Glomerular visceral epithelial cell (primary cell): ENCODE measurements around the gene STK17A.
A peak's percentile ranks its signal among the peaks of the same experiment; 100 is the strongest.
"Not testable (repeated sequence)": the region's sequence is repeated elsewhere in the genome, so short reads cannot be mapped to it uniquely, and the experiment has no call there.

Source experiments
- DNase-seq: peaks from one replicate; pipeline ENCODE4 v3.0.0-alpha.2; 2016; ENCODE audit errors: extremely low spot score

Gene STK17A

DNA sequence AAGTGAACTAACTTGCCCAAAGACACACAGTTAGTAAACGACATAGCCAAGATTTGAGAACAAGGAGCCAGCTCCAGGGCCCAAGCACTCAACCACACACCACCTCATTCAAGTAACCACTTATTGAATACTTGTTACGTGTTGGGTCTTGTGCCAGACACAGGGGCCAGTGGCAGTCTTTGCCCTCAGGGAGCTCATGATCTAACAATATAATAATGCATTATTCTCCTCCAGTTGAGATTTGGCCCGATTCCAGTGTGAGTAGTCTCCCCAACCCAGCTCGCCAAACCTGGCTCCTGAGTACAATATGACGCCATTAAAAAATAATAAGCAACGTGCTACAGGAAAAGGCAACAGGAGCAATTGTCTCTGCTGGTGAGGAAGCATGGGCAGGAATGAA lies 14.4 kb upstream of the STK17A start:
- peak; percentile 36 for DNase-seq

- DNase-seq, result peak; percentile 78
Measured at GRCh38 chr7:43569424-43569823, 13.5 kb upstream of the STK17A start.

GRCh38 chr7:43570688-43571365 lies 12.1 kb upstream of the STK17A start:
- DNase-seq, result no peak

- peak; percentile 93 for DNase-seq
Measured at GRCh38 chr7:43572516-43573049, 10.3 kb upstream of the STK17A start.

GRCh38 chr7:43573832-43574231 lies 9.1 kb upstream of the STK17A start:
- DNase-seq, result not testable (repeated sequence)

DNA sequence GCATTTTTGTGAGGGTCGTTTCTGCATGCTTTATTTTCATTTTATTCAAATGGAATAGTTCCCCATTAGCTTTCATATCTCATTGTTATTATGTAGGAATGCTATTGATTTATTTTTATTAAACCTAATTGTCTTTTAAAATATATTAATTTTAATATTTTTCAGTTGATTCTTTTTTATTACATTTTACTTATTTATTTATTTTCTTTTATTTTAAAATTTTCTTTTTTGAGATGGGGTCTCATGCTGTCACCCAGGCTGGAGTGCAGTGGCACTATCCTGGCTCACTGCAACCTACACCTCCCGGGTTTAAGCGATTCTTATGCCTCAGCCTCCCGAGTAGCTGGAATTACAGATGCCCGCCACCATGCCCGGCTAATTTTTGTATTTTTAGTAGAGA lies 7.4 kb upstream of the STK17A start:
- no peak for DNase-seq

DNA sequence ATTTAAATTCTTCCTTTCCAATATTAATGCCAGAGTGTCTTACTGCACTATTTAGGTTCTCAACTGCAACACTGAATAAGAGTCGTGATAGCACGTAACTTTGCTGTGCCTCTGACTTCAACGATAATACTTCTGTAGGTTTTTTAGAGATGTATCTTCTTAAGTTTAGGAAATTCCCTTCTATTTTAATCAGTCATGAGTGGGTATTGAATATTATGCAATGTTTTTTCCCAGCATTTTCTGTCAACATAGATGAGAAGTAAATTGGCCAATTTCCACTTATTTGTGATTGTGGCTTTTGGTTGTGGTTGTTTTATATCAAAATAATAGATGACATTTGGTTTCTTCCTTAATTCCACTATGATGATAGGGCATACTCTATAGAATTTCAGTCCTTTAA lies 6.7 kb upstream of the STK17A start:
- DNase-seq, result no peak

DNA sequence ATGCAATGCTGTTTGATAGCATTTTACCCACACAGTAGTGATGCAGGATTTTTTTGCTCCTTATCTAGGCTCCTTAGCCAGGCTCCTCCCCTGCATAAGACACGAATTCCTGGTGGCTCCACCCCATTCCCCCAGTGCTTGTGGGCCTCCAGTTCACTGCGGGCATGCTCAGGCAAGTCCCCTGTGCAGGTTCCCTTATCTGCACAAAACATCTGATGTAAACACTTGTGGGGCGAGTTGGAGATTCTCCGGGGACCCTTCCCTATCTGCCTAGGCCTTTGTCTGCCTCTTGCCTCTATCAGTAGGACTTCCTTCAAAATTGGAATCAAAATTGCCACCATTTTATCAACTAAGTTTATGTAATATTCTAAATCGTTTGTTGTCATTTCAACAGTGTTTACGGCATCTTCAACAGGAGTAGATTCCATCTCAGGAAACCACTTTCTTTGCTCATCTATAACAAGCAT lies 5.4 kb upstream of the STK17A start:
- DNase-seq, result no peak

DNA sequence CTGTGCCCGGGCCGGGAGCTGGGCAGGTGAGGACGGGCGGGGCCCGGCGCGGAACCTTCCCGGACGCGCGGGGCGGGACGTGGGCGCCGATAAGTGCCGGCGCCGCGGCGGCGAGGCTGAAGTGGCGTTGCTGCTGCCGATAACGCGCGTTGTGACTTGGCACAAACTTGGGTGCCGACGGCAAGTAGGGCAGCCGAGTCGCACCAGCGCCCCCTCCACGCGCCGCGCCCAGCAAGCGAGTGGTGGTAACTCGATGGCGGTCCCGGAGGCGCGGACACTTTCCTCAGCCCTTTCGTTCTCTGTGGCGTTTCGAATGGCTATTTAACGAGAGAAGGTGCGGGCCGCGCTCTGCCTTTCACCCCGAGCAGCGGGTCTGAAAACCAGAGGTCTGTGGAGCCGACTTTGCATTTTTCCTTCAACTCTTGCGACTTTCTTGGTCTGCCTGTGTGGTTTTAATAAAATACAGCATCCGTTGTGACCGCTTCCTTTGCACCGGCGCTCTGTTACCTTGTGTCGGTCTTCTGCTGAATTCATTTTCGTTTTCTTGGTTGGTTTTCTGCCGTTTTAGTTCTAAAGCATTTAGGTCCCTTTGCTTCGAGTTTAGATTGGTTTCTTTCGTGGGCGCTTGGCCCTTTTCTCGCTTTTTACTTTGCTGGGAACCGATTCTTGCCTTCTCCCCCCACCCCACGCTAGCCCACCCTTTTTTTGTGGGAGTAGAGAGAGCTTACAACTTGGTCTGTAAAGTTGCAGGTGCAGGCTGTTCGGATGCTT lies 701 bp downstream of the STK17A start:
- DNase-seq, result peak; percentile 65

DNA sequence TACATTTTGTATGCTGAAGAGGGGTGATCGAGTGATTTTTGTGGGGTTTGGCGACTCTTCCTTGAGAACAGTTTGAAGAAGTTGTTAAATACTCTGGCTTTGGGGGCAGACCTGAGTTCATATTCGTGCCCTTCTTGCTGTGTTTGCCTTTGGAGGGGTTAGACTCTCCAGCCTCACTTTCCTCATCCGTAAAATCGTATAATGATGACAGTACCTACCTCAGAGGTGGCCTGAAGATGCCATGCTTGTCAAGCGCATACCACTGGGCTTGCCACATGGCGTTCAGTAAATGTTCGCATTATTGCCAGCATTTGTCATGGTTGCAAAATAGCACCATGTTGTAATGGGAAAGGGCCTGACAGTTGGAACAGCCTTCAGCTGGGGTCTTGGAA lies 1.3 kb downstream of the STK17A start:
- peak; percentile 62 for DNase-seq

- DNase-seq, result not testable (repeated sequence)
Measured at GRCh38 chr7:43584733-43585132, 1.8 kb downstream of the STK17A start.

GRCh38 chr7:43585562-43585961 lies 2.7 kb downstream of the STK17A start:
- DNase-seq, result peak; percentile 57

- DNase-seq, result peak; percentile 65
Measured at GRCh38 chr7:43586251-43586900, 3.5 kb downstream of the STK17A start.

GRCh38 chr7:43588477-43589132 lies 5.7 kb downstream of the STK17A start:
- no peak for DNase-seq

GRCh38 chr7:43589133-43589478 lies 6.2 kb downstream of the STK17A start:
- DNase-seq, result no peak

DNA sequence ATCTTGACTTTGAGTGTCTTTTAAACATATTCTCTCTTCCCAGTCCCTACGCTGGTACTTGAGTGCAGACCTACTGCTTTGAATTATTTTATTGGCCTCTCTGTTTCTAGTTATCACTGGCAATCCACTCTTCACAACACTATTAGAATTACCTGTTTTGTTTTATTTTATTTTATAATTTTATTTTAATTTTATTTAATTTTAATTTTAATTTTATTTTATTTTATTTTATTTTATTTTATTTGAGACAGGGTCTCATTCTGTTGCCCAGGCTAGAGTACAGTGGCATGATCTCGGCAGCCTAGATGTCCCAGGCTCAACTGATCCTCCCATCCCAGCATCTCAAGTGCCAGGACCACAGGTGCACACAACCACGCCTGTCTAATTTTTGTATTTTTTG lies 6.8 kb downstream of the STK17A start:
- DNase-seq, result no peak

GRCh38 chr7:43590862-43591557 lies 8.1 kb downstream of the STK17A start:
- DNase-seq, result peak; percentile 39

GRCh38 chr7:43591558-43592180 lies 8.8 kb downstream of the STK17A start:
- peak; percentile 63 for DNase-seq

GRCh38 chr7:43592326-43592725 lies 9.4 kb downstream of the STK17A start:
- peak; percentile 35 for DNase-seq

GRCh38 chr7:43593010-43593409 lies 10.1 kb downstream of the STK17A start:
- no peak for DNase-seq

GRCh38 chr7:43594020-43594419 lies 11.1 kb downstream of the STK17A start:
- no peak for DNase-seq
